ENCODE measurements around the gene CDKN2C. TPM values are rescaled to one million over a fixed set of nuclear protein-coding genes. Genes with fewer than 3 reads are reported as not detected.

Gene CDKN2C
- total RNA-seq, 1 donor from 2014 or later, result 22.8 TPM

DNA sequence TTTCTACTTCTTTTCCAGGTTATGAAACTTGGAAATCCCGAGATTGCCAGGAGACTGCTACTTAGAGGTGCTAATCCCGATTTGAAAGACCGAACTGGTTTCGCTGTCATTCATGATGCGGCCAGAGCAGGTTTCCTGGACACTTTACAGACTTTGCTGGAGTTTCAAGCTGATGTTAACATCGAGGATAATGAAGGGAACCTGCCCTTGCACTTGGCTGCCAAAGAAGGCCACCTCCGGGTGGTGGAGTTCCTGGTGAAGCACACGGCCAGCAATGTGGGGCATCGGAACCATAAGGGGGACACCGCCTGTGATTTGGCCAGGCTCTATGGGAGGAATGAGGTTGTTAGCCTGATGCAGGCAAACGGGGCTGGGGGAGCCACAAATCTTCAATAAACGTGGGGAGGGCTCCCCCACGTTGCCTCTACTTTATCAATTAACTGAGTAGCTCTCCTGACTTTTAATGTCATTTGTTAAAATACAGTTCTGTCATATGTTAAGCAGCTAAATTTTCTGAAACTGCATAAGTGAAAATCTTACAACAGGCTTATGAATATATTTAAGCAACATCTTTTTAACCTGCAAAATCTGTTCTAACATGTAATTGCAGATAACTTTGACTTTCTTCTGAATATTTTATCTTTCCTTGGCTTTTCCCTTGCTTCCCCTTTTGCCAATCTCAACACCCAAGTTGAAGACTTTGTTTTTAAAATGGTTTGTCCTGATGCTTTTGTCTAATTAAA lies 4.0 kb downstream of the CDKN2C start:
- no peaks in the 10 kb centered on the region for H3K36me3 ChIP-seq
- TF ChIP-seq POLR2A (IDR thresholded peaks at IDR 0.05) (no peak), POLR2AphosphoS5 (IDR thresholded peaks at IDR 0.05; ENCODE audit: insufficient read depth in 1 of 2, low read depth in 1 of 2) (no peak)
- TF ChIP-seq, protein P1, sequence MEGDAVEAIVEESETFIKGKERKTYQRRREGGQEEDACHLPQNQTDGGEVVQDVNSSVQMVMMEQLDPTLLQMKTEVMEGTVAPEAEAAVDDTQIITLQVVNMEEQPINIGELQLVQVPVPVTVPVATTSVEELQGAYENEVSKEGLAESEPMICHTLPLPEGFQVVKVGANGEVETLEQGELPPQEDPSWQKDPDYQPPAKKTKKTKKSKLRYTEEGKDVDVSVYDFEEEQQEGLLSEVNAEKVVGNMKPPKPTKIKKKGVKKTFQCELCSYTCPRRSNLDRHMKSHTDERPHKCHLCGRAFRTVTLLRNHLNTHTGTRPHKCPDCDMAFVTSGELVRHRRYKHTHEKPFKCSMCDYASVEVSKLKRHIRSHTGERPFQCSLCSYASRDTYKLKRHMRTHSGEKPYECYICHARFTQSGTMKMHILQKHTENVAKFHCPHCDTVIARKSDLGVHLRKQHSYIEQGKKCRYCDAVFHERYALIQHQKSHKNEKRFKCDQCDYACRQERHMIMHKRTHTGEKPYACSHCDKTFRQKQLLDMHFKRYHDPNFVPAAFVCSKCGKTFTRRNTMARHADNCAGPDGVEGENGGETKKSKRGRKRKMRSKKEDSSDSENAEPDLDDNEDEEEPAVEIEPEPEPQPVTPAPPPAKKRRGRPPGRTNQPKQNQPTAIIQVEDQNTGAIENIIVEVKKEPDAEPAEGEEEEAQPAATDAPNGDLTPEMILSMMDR (IDR thresholded peaks at IDR 0.05), result no peak
- intact Hi-C loops (cut with DNase I), result no loop called here
- H3K27ac ChIP-seq, result peak overlapping the region; percentile 97
- no peak for DNase-seq (ENCODE audit: extremely low spot score in 2 of 2)
- no peak overlapping the region for H3K4me3 ChIP-seq
- no peaks in the 10 kb centered on the region for H3K27me3 ChIP-seq
- H3K4me1 ChIP-seq, result no peaks in the 10 kb centered on the region
- H3K9me3 ChIP-seq, result no peaks in the 10 kb centered on the region

DNA sequence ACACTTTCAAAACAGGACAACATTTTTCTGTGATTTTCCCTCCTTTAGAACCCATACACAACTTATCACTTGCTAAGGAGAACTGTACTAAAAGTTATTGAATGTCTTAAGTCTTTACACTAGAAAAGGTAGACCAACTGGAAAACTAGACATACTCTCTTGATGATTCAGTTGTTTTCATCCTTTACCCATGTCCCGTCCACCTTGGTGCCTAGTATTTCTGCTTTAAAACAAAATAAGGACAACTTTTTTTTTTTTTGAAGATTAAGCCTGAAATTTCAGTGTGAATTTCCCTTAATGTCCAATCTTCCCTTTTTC lies 4.5 kb downstream of the CDKN2C start:
- intact Hi-C loops (cut with DNase I), result no loop called here
- H3K27ac ChIP-seq, result peak overlapping the region; percentile 97
- TF ChIP-seq, protein P1 (IDR thresholded peaks at IDR 0.05), result no peak
- no peak for TF ChIP-seq POLR2AphosphoS5 (IDR thresholded peaks at IDR 0.05; ENCODE audit: insufficient read depth in 1 of 2, low read depth in 1 of 2)
- no peak for TF ChIP-seq POLR2A (IDR thresholded peaks at IDR 0.05)
- H3K9me3 ChIP-seq, result no peaks in the 10 kb centered on the region
- DNase-seq (ENCODE audit: extremely low spot score in 2 of 2), result no peak
- no peaks in the 10 kb centered on the region for H3K27me3 ChIP-seq
- no peaks in the 10 kb centered on the region for H3K36me3 ChIP-seq
- no peaks in the 10 kb centered on the region for H3K4me1 ChIP-seq
- no peak overlapping the region for H3K4me3 ChIP-seq

DNA sequence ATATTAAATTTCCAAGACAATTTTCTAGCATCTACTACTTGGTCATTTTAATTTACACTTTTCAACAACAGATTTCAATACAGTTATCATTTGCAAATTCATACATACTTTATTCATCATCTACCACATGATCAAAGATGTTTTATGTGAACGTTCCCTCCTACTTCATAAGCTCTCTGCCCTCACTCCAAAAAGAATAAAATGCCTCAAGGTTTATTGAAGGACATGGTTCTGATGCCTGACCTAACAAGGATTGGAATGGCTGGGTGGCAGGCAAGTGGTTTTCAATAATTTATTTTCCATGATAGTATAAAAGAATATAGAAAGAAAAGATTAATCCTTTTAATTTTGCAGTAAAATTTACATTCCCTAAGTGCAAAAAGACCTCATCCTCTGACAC lies 5.4 kb downstream of the CDKN2C start:
- Histone ChIP-seq H3K27me3 (no peaks in the 10 kb centered on the region), H3K4me3 (no peak overlapping the region), H3K36me3 (no peaks in the 10 kb centered on the region), H3K4me1 (no peaks in the 10 kb centered on the region), H3K9me3 (no peaks in the 10 kb centered on the region), H3K27ac (peak overlapping the region; percentile 9)
- TF ChIP-seq, protein P1 (IDR thresholded peaks at IDR 0.05), result no peak
- TF ChIP-seq POLR2A (IDR thresholded peaks at IDR 0.05) (no peak), POLR2AphosphoS5 (IDR thresholded peaks at IDR 0.05; ENCODE audit: insufficient read depth in 1 of 2, low read depth in 1 of 2) (no peak)
- intact Hi-C loops (cut with DNase I), result no loop called here
- no peak for DNase-seq (ENCODE audit: extremely low spot score in 2 of 2)

DNA sequence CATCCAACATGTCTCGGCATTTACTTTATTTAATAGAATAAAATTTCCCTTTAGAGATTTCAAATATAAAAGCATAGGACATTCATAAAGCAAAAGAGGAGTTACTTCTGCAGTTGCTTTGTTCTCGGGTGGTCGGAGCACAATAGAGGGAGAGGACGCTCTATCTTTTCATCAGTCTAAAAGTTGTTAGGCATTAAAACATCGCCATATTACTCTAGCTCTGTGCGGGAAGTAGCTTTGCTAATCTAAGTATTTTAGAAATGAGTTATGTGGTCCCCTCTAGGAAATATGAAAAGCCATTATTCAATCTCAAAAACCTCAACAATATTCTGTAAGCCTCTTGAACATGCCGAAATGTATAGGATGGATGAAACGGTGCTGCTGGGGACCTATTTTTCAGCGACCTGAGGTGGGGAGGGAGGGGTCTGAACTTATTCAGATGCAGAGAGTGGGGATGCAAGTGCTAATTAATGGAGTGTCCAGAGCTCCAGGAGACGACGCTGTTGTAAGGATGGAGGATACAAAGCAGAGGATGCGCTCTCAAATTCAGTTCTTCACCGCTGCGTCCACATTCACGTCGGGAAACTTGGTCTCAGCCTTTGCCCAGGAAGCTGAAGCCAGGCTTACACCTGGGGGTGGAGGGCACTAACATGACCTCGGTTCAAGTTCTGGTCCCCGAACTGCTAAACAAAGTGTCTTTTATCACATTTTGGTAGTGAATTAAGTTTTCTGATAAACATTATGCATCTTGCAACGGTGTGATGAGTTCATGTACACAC lies 6.3 kb downstream of the CDKN2C start:
- intact Hi-C loops (cut with DNase I), result no loop called here
- Histone ChIP-seq H3K27me3 (no peaks in the 10 kb centered on the region), H3K9me3 (no peaks in the 10 kb centered on the region), H3K36me3 (no peaks in the 10 kb centered on the region), H3K27ac (peak overlapping the region; percentile 96), H3K4me1 (no peaks in the 10 kb centered on the region), H3K4me3 (peak overlapping the region; percentile 87 to 89)
- TF ChIP-seq POLR2AphosphoS5 (IDR thresholded peaks at IDR 0.05; ENCODE audit: insufficient read depth in 1 of 2, low read depth in 1 of 2), result no peak
- TF ChIP-seq, protein P1 (IDR thresholded peaks at IDR 0.05), result no peak
- TF ChIP-seq POLR2A (IDR thresholded peaks at IDR 0.05), result no peak
- no peak for DNase-seq (ENCODE audit: extremely low spot score in 2 of 2)

Measured in vagina (tissue), 2 donors.